Activated T-cell treated with anti-CD3 and anti-CD28 coated beads, Interleukin-2, amount 50 U/mL, for 1 hour (primary cell): Measurements from ENCODE around the gene ZSCAN31.
"Not testable (repeated sequence)": the region's sequence is repeated elsewhere in the genome, so short reads cannot be mapped to it uniquely, and the experiment has no call there.

ENCODE experiments used
- DNase-seq: peaks from one replicate; pipeline ENCODE4 v3.0.0-alpha.2; 2020

ZSCAN31 gene

DNA sequence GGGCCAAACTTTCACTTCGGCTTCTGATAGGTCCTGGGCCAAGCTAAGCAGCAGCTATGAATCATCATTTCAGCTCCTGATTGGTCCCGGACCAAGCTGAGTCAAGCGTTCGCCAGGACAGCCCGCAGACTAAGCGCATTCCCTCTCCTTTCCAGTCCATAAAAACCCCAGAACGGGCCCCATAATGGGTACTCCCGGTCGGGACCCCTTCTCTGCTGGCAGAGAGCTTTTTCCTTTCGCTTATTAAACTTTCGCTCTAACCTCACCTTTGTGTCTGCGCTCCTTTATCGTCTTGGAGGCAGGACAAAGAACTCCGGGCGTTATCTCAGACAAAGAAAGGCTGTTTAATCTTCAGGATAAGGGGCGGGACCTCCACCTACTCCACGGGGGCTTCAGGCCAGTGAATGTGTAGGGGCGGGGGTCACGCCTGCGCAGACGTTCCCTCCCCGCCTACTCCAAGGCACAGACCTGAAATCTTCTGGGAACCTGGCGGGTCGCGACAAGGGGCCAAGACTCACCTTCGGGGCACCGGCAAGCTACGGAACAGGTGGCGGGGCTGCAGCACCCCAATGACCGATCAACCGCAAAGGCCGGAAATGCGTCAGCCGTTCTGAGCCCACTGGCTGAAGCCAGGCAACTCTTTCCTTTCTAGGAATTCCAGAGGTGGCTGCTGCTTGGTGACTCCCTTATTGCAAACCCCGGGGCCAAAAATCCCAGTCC lies at the start of gene ZSCAN31:
ZSCAN31 (minus strand) TSS at position 585 of the 720 bp plus-strand sequence. CDS start 6,465 bp downstream, outside the sequence.
- DNase-seq = peak; percentile 82

DNA sequence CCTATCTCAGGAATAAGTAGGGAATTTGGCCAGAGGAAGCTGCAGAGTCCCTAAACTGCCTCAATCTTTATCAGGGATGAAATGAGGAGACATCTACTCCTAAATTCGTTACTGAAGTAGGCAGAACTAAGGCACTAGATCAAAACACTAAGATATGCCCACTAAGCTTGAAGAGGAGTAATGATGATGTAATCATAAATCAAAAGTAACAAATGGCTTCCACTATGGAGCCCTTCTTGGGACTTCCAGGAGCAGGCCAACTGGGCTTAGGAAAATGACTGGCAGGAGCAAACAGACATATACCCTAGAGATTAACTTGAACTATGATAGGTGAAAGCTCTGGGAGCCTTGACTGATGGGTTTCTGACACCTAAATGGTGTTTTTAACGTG lies 48.2 kb upstream of the ZSCAN31 start:
- DNase-seq = no peak

DNA sequence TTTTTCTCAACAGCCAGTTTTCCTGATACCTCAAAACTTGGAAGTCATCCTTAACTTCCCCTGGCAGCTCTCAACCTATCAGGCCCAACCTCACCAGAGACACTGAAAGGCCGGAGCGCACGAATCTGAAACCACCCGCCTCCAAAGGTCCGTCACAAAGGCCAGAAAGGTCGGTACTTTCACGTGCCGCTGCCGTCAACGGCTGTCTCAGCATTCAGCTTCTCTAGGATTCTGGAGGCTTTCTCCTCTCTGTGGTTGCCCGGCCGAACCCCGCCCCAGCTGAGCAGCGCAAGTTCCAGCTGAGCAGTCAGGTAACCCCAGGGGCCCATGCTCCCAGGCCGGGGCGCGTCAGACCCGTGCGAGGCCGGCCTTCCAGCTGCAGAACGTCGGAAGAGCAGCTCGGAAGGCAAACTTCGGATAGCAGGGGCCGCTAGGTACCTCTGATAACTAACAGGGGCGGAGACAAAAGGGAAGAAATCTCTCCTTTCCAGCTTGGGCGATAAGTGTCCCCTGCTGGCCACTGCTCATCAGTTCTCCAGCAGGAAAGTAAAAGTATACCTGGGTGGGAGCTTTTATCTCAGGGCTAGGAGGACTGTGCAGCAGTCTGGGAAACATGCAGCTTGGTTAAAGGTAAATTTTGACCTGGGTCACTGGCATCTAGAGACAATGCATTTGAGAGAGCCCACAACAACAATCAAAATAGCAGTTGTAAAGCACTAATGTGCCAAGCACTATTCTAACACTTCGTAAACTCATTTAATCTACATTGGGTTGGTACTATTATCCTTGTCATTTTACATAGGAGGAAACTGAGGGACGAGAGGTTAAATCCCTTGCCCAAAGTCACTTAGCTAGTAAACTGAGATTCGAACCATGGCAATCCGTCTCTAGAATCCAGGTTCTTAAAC lies 47.5 kb upstream of the ZSCAN31 start:
- peak; percentile 47 for DNase-seq

- no peak for DNase-seq
These were observed 44.4 kb upstream of the ZSCAN31 start for GRCh38 chr6:28380381-28380780.

DNA sequence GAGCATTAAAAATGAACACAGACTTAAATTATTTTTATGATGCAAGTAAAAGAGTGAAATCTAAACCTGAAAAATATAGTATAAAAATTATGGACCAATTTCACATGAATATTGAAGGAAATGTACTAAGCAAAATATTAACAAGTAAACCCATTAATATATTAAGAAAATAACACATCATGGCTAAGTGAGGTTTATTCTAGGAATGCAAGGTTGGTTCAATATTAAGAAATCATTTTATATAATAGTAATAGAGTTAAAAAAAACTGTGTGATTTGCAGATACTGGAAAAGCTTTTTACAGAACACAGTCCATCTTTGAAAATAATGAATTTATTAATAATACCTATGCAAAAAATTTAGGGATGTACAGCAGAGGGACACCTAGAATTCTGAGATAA lies 42.7 kb upstream of the ZSCAN31 start:
- no peak for DNase-seq

- no peak for DNase-seq
These were observed 41.9 kb upstream of the ZSCAN31 start for GRCh38 chr6:28377879-28378278.

- DNase-seq = no peak
These were observed 38.0 kb upstream of the ZSCAN31 start for GRCh38 chr6:28373925-28374324.

DNA sequence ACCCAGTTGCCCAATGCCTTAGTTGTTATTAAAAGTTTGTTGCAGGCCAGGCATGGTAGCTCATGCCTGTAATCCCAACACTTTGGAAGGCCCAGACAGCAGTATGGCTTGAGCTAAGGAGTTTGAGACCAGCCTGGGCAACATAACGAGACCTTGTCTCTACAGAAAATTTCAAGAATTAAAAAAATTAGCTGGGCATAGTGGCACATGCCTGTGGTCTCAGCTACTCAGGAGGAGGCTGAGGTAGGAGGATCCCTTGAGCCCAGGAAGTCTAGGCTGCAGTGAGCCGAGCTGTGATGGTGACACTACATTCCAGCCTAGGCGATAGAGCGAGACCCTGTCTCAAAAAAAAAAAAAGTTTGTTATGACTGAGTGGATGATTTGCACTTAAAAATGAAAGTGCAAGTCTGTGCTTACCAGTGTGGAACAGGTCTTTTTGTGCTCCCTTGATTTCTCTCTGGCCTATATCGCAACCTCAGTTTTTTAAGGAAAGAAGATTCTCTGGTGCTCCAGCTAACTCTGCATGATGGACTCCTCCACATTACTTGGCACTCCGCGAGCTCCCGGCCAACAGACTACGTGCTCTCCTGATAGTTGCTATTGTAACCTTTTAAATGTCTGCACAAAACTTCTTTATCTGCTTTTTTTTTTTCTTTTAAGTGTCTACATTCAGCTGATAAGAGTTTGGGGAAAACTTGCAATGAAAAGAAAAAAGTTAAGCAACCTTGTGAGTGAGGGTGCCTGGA lies 35.9 kb upstream of the ZSCAN31 start:
- no peak for DNase-seq

DNA sequence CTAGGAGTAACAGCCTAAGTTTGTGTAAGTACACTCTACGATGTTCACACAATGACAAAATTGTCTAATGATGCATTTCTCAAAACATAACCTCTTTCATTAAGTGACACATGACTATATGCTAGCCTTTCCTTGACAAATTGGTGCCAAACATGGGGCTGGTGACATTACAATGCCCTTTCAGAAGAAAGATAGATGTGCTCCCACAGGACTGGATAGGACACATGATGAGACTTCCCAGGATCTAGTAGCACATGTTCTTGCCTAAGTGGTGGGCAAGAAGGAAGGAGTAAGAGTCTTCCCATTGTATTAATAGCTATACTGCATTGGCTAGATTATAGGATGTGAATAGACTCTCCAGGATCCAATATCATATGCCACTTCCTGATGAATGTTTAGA lies 35.3 kb upstream of the ZSCAN31 start:
- no peak for DNase-seq

GRCh38 chr6:28370440-28370839 lies 34.5 kb upstream of the ZSCAN31 start:
- DNase-seq = no peak

DNA sequence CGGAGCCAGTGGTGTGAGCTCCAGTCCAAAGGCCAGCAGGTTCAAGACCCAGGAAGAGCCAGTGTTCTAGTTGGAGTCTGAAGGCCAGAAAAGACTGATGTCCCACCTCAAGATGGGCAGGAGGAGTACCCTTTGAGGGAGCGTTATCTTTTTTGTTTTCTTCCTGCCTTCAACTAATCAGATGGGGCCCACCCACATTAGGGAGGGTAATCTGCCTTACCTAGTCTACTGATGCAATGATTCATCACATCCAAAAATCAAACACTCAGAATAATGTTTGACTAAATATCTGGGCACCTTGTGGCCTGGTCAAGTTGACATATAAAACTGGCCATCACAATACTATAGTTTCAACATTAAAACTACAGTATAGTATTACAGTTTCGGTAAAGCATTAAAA lies 33.5 kb upstream of the ZSCAN31 start:
- no peak for DNase-seq

DNA sequence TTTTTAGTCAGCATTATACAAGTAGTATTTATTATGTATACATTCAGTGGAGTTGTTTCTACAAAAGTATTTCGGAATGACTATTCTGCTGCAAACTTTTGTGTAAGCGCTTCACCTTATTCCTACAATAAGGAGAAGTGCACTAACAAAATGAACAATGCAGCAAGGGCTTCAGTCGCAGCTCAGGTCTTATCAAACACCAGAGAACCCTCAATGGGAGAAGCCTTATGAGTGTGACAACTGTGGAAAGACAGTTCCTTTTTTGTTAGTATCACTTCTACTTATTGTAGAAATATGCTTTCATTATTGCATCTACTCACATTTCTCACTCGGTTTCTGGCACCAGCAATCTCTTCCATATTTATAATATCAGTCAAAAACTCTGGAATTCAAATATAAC lies 32.6 kb upstream of the ZSCAN31 start:
- no peak for DNase-seq

DNA sequence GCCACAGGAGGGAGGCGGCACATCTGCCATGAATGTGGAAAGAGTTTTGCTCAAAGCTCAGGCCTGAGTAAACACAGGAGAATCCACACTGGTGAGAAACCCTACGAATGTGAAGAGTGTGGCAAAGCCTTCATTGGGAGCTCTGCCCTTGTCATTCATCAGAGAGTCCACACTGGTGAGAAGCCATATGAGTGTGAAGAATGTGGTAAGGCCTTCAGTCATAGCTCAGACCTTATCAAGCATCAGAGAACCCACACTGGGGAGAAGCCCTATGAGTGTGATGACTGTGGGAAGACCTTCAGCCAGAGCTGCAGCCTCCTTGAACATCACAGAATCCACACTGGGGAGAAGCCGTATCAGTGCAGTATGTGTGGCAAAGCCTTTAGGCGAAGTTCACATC lies 29.6 kb upstream of the ZSCAN31 start:
- not testable (repeated sequence) for DNase-seq

DNA sequence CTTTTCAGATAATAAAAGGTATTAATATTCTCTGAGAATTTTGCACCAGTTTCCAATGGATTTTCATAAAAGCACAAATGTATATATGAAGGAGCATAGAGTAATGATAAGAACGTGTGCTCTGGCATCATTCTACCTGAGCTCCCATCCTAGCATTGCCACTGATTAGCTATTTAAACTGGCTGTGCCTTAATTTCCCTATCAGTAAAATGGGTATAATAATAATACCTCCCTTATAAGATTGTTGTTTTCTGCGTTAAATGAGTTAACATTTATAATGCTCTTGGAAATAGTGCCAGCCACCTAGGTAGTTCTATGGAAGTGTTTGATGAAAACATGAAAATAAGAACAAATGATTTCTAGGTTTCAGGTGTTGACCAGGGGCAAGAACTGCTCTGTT lies 25.0 kb upstream of the ZSCAN31 start:
- DNase-seq = no peak

DNA sequence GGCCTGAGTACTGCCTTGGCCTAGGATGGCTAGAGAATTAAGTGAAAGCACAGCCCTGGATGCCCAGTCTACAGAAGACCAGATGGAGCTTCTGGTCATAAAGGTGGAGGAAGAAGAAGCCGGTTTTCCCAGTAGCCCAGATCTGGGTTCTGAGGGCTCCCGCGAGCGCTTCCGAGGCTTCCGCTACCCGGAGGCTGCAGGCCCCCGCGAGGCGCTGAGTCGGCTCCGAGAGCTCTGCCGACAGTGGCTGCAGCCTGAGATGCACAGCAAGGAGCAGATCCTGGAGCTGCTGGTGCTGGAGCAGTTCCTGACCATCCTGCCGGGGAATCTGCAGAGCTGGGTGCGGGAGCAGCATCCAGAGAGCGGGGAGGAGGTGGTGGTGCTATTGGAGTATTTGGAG lies 23.6 kb upstream of the ZSCAN31 start:
- not testable (repeated sequence) for DNase-seq

DNA sequence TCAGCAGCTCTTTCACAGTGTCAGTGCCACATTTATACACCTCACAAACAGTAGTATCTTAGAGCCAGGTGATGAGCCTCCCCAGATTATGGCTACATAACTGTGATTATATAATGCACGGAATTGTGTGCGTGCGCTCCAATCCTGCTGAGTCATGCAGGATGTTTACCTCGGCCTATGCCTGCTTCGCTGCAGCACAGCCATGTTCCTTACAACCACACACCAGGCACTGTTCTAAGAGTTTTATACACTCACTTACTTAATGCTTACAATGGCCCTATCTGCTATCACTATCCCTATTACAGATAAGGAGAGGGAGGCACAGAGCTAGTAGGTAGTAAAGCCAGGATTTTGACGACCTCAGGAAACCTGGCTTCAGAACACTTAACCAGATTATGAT lies 21.1 kb upstream of the ZSCAN31 start:
- DNase-seq = no peak

- no peak for DNase-seq
These were observed 20.7 kb upstream of the ZSCAN31 start for GRCh38 chr6:28356666-28357020.

- peak; percentile 65 for DNase-seq
These were observed 20.1 kb upstream of the ZSCAN31 start for GRCh38 chr6:28355743-28356665.

DNA sequence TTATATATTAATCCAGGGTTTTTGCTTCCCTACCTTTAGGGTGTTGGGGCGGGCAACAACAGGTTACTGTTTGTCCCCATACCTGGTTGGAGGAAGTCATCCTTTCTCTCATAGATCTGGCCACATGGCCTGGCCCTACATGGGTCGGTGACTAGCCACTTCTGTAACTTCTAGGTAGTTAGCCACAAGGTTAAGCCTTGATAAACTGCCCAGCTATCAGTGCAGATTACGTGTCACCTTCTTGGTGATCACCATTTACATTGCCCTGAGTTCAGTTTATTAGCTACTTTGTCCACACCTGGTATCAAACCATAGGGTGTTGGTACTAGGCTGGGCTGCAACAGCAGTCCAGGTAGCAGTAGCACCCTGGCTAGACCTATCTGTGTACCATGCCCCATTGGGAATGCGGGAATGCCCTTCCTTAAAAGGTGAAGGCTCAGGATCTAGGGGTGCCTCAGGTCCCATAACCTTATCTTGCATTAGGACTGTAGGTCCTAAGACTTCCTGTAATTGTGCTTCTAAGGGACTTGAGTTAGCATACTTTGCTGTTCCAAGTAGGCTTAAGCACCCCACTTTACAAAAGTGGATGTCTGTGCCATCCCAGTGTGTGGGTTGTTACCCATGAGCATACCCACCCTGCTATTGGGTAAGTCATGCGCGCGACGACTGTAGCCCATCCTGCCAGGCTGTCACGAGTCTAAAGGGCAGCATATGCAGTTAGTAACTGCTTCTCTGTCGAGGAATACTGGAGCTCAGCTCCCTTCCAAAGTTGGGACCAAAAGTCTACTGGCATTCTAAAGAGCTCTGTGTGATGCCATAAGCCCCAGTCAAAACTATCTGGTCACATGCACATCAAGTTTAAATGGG lies 19.0 kb upstream of the ZSCAN31 start:
- DNase-seq = no peak

DNA sequence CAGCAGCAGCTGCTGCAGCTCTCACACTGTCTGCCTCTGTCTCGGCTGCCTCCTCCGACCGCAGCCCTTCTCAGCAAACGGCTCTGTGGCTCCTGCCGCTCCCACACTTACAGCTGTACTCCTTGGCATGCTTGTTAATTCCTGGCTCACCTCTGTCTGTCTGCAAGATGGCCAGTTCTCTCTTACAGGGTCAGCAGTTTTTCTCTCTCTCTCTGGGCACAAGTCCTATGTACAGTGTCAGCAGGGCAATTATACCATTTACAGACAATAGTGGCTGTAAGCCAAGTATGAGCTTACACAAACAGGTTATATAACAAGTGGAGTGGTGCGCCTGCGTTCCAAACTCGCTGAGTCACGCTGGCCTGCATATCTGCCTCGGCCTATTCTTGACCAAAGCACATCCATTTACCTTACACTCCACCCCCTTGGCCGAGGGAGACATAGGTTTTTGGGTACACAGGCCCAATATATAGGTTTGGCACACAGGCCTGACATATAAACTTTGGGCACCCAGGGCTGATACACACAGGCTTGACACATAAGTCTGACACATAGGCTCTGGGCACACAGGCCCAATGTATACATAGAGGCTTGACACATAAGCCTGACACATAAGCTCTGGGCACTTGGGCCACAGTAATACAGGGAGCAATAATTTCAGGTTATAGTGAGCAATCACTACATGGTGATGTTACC lies 18.2 kb upstream of the ZSCAN31 start:
- DNase-seq = no peak

DNA sequence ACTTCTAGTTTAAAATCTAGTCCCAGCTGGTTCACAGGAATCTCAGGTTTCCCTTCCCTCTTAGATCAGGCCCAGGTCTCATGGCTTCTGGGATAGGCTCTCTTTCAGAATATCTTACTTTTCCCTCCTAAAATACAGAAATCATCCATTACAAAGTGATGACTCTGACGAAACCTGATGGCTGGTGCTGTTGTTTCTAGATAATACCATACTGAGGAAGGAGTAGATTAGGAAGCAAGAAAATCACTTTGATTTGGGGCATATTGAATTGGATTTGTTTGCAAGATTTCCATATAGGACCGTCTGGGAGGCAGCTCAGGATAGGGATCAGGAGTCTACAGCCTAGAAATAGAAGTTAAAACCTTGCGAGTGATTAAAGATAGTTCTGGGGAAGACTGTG lies 17.4 kb upstream of the ZSCAN31 start:
- DNase-seq = no peak
